Fibroblast of skin of back (primary cell): ENCODE data around the gene NKX2-2. TPM values are rescaled to one million over a fixed set of nuclear protein-coding genes. Genes with fewer than 3 reads are reported as not detected.

Experiments
- DNase-seq: peaks from one replicate; pipeline ENCODE4 v3.0.0-alpha.2; 2013
- polyA plus RNA-seq, 2 experiments: library from polyadenylated mRNA; unstranded; fragments of 120-200 nt; gene quantifications; one replicate each; pipeline ENCODE4 v1.2.1, GENCODE V29; 2013; ENCODE audit not compliant: insufficient read length in 2 of 2

NKX2-2 gene
- not detected for polyA plus RNA-seq (2013, experiment 1 of 2; ENCODE audit: insufficient read length)
- not detected for polyA plus RNA-seq (2013, experiment 2 of 2; ENCODE audit: insufficient read length)

DNA sequence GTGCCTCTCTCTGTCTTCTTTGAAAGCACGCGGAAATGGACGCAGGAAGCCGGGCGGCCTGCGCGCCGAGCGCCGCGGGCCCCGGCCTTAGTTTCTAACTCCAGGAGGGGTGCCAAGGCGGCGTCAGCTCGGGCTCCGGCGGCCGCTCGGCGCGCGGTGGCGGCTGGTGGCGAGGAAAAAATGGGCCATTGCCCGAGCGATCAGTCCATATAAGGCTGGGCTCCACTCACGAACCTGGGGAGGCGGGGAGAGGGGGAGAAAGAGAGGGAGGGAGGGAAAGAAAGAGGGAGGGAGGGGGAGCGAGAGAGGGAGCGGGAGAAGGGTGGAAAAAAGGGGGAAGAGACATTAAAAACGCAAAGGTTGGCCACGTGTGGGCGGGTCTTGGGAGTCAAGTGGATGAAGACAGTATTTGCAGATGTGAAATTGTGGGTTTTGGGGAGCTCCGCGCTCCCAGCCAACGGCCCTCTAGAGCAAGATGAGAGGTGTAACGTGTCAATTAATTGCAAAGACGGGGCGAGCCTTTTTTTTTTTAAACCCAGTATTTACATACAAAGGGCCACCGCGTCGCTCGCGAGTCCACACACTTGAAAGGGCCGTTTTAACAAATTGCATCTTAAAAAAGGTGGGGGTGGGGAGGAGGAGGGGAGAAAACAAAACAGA, at the start of gene NKX2-2:
Gene NKX2-2 (minus strand): TSS at position 184 of the 660 bp plus-strand sequence. CDS start 395 bp downstream, outside the sequence.
- no peak for DNase-seq

GRCh38 chr20:21562656-21563055, 48.8 kb upstream of the NKX2-2 start:
- no peak for DNase-seq

DNA sequence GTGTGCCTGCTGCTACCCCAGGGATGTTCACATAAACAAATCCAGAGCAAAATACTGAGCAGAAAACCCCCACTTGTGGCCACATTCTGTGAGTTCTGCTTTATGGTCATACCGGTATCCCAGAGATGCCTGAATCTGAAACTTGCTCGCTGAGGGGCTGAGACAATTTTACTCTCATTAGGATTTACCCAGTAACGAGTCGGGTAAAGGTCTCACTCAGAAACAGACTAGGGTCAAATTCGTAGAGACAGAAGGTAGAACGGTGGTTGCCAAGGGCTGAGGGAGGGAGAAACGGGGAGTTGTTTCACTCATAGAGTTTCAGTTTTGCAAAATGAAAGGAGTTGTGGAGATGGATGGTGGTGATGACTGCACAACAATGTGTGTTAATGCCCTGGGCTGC, 45.4 kb upstream of the NKX2-2 start:
- no peak for DNase-seq

DNA sequence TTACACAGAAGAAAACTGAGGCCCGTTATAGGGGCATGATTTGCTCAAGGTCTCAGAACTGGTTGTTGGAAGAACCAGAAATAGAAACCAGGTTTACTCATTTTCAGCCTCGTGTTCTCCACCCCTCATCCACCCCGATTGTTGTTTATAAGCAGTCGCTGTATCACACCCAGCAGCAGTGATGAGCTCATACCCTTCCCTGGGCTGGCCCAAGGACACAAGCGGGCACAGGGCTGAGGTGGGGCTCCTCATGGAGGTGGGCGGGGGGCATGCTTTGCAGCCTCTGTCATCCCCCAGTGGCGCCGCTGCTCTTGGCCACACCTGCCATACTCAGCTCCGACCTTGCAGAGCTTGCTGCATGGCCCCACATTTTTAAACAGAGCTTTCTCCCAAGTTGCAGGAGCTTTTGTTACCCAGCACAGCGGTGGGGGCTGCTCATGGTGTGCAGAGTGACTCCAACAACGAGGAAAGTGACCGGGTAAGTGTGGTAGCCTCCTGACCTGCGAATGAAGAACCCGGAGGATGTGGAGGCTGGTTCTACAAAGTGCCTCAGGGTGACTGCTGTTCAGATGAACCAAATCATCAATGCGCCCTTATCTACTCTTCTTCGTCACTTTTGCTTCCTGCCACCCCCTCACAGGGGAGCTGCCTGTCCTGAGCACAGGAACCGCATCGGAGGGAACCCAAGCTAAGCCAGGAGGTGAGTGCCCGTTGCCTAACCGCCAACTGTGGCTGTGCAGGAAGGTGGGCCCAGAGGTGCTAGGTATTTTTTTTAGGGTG, 43.6 kb upstream of the NKX2-2 start:
- no peak for DNase-seq

DNA sequence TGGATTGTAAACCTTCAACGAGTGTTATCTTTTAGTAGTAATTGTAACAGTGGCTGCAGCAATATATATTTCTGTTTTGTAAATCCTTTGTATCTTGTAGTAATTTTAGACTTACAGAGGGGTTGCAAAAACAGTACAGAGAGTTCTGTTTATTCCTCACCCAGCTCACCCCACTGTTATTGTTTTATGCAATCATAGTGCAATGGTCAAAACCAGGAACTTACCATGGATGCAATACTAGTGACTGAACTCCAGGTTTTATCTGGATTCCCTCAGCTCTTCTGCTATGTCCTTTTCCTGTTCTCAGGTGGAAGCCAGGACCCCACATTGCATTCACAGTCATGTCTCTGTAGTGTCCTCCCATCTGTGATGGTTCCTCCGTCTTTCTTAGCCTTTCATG, 42.5 kb upstream of the NKX2-2 start:
- DNase-seq = no peak

DNA sequence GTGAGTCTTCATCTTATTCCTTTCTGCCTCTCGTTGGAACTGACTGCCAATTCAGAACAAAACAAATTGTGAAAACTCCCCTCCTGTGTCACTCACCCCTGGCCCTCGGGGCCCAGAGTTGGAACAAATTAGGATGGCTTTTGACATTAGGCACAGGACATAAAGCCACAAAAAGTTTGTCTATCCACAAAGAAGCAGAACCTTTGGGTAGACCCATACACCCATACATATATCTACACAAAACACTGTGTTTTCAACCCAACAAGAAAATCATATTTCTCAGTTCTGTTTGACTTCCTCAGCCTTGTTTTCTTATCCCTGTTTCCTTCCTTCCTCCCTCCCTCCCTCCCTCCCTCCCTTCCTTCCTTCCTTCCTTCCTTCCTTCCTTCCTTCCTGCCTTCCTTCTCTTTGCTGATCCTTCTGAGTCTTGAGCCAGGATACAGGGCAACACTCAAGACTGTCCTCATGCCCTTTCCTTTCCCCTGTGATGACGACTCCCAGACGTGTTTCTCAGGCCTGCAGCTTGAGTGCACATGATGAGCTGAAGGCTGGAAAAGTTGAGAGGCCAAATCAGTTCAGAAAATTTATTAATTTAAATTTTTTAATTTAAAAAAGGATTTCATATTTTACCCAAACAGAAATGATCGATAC, 41.7 kb upstream of the NKX2-2 start:
- DNase-seq = no peak

- DNase-seq = no peak
Measured at GRCh38 chr20:21554985-21555384, 41.1 kb upstream of the NKX2-2 start.

GRCh38 chr20:21554376-21554890, 40.6 kb upstream of the NKX2-2 start:
- DNase-seq = no peak

GRCh38 chr20:21550587-21550986, 36.7 kb upstream of the NKX2-2 start:
- no peak for DNase-seq

- DNase-seq = no peak
Measured at GRCh38 chr20:21548390-21549035, 34.6 kb upstream of the NKX2-2 start.

GRCh38 chr20:21546355-21546754, 32.5 kb upstream of the NKX2-2 start:
- DNase-seq = no peak

GRCh38 chr20:21539512-21539911, 25.6 kb upstream of the NKX2-2 start:
- no peak for DNase-seq

- DNase-seq = no peak
Measured at GRCh38 chr20:21534886-21535285, 21.0 kb upstream of the NKX2-2 start.

DNA sequence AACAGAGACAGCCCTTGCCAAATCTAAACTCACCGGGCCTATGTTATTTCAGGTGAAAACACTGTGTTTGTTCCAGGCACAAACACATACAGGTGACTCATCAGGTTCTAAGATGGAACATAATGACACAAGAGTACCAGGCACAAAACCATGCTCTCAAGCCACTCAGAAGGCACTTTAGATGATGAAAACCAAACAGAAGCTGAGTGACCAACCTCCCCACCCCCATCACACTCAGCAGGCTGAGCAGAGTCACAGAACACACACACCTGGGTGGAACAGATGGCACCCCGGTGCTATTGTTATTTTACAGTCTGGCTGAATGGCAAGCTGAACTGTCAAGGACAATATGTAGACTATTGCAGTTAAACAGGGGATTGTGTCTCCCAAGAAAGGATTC, 20.6 kb upstream of the NKX2-2 start:
- DNase-seq = no peak

GRCh38 chr20:21529863-21530262, 16.0 kb upstream of the NKX2-2 start:
- DNase-seq = no peak

- DNase-seq = no peak
Measured at GRCh38 chr20:21528870-21529269, 15.0 kb upstream of the NKX2-2 start.

DNA sequence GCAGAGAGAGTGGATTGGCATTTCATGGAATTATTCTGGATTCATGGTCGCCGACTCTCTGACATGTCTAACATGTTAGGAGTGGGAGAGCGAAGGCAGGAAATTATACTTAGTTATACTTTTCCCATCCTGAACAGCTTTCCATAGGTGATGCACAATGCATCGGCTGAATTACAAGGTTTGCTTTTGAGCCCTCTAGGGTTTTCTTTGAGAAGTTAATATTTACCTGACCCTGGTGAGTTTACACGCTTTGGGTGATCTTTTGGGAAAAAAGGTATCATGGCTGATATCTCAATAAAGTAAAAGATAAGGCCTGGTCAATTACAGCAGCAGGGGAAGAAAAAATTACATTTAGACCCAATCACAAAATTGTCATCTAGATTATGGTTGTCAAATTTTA, 14.0 kb upstream of the NKX2-2 start:
- DNase-seq = no peak

DNA sequence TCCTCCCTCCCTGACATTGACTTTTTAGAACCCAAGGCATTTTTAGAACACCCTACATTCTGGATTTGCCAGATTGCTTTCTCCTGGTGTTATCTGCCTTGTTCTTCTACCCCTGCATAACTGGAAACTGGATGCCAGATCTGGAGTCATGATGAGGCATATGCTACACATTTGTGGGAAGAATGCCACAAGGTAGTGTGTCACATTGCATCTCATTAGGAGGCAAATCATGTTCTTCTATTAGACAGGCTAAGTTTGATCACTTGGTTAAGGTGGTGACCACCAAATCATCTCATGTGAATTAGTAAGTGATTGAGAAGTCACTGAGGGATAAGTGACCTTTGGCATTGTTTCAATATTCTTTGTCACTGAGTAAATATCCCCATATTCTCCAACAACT, 12.9 kb upstream of the NKX2-2 start:
- DNase-seq = no peak

GRCh38 chr20:21523895-21524294, 10.0 kb upstream of the NKX2-2 start:
- DNase-seq = no peak

DNA sequence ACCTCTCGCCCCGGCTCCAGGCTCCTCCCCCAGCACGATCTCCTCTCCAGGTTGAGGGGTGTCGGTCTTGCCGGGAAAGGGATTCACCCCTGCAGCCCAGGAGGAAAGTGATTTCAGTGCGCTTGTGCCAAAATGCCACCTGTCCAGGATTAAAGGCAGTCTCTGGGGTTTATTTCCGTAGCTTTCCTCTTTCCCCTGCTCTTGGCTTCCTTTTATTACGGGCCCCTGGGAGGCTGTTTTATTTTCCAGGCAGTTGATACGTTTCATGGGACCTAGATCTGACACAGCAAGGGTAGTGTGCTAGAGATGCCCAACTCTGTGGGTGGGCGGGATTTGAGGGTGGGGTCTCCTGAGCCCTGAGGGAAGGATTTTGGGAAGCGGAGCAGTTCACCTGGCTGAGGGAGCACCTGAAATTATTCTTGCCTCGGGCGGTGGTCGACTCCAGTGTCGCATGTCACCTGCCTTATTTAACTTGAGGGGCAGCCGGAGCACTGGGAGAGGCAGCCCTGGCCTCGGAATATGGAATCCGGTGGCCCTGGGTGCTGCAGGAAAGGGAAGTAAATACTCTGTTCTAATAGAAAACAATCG, 9.5 kb upstream of the NKX2-2 start:
- no peak for DNase-seq

GRCh38 chr20:21522481-21523280, 8.8 kb upstream of the NKX2-2 start:
- DNase-seq = no peak
